OCI-LY7 (cell line): Measurements from ENCODE around the gene CEP290.

Experiments
- EZH2phosphoT487 ChIP-seq: fragments of 200-600 bp; sonication (generic); IDR thresholded peaks from 2 replicates; pipeline ENCODE4 v1.6.1; 2018; ENCODE audit warnings: low read depth, borderline replicate concordance, mild to moderate bottlenecking, mixed run types, antibody characterized with exemption, low read length, moderate library complexity, mixed read lengths
- TF ChIP-seq, protein P1 (sequence below): fragments of 200-600 bp; sonication (generic); conservative IDR thresholded peaks from 2 replicates; pipeline ENCODE4 v1.5.1; 2014; ENCODE audit warnings: mild to moderate bottlenecking, antibody characterized with exemption, low read length, moderate library complexity, mixed read lengths

DNA sequence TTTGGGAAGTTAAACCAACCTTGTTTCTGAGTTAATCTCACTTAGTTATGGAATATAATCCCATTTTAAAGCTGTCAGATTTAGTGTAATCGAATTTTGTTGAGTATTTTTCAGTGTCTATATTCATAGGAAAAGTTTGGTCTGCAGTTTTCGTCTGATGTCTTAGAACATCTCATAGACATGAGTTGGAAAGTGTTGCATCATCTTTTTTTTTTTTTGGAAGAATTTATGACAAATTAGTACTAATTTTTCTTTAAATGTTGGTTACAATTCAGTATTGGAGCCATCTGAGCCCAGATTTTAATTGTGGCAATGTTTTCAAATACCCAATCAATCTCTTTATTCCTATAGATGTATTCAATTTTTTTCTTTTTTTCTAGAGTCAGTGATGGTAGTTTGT is 140.6 kb downstream of the CEP290 start:
- TF ChIP-seq, protein P1, sequence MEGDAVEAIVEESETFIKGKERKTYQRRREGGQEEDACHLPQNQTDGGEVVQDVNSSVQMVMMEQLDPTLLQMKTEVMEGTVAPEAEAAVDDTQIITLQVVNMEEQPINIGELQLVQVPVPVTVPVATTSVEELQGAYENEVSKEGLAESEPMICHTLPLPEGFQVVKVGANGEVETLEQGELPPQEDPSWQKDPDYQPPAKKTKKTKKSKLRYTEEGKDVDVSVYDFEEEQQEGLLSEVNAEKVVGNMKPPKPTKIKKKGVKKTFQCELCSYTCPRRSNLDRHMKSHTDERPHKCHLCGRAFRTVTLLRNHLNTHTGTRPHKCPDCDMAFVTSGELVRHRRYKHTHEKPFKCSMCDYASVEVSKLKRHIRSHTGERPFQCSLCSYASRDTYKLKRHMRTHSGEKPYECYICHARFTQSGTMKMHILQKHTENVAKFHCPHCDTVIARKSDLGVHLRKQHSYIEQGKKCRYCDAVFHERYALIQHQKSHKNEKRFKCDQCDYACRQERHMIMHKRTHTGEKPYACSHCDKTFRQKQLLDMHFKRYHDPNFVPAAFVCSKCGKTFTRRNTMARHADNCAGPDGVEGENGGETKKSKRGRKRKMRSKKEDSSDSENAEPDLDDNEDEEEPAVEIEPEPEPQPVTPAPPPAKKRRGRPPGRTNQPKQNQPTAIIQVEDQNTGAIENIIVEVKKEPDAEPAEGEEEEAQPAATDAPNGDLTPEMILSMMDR, result no peak
- TF ChIP-seq EZH2phosphoT487, result no peak
